ENCODE measurements around the gene AQP12A.

DNA sequence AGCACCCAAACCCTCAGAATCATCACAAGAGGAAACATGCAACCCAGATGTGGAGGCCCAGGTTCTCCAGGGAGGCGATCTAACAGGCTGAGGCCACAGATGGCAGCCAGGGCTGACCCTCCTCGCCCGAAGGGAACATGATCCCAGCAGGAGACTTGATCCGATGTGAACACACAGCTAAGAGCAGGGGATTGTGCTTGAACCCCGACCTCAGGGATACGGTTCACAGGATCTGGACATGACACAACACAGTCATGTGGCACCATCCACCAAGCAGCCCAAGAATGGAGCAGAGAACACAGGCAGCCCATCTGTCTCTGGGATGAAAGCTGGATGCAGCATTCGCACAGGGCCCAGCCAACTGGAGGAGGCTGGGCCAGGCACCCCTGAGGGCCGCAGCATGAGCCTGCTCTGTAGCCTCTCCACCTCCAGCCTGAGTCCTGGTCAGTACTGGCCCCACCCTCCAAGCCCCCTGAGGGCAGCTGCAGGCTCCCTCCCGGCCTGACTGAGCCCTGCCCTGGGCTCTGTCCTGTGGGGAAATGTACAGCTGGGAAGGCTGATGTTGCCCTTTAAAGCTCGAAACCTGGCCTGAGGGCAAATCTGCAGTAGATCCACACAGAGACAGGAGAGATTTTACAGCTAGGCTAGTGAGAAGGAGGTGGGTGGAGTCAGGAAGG lies 39.0 kb downstream of the AQP12A start:
- TF ChIP-seq, protein P1, sequence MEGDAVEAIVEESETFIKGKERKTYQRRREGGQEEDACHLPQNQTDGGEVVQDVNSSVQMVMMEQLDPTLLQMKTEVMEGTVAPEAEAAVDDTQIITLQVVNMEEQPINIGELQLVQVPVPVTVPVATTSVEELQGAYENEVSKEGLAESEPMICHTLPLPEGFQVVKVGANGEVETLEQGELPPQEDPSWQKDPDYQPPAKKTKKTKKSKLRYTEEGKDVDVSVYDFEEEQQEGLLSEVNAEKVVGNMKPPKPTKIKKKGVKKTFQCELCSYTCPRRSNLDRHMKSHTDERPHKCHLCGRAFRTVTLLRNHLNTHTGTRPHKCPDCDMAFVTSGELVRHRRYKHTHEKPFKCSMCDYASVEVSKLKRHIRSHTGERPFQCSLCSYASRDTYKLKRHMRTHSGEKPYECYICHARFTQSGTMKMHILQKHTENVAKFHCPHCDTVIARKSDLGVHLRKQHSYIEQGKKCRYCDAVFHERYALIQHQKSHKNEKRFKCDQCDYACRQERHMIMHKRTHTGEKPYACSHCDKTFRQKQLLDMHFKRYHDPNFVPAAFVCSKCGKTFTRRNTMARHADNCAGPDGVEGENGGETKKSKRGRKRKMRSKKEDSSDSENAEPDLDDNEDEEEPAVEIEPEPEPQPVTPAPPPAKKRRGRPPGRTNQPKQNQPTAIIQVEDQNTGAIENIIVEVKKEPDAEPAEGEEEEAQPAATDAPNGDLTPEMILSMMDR (IDR thresholded peaks at IDR 0.05): no peak
- TF ChIP-seq POLR2A (IDR thresholded peaks at IDR 0.05) (no peak), POLR2AphosphoS5 (IDR thresholded peaks at IDR 0.05) (no peak)

Measured in sigmoid colon (tissue), 4 donors.